DLD1 (cell line): ENCODE measurements around the gene RBM33.
"Not testable (repeated sequence)": the region's sequence is repeated elsewhere in the genome, so short reads cannot be mapped to it uniquely, and the experiment has no call there.

Experiments used
- in situ Hi-C: cut with HindIII; loops from 2 replicates; pipeline ENCODE4 v1.10.0; 2017; ENCODE audit warnings: low sequenced_read_pairs

The RBM33 gene

GRCh38 chr7:155644178-155644970 lies at the start of gene RBM33:
TSS of gene RBM33 (plus strand) at chr7:155644661. CDS start at chr7:155644877, 216 bp downstream.
- in situ Hi-C loops = no loop called here

GRCh38 chr7:155594961-155595366 lies 49.5 kb upstream of the RBM33 start:
- in situ Hi-C loops = no loop called here

- in situ Hi-C loops = no loop called here
Measured at GRCh38 chr7:155597753-155598140, 46.7 kb upstream of the RBM33 start.

- in situ Hi-C loops = no loop called here
Measured at GRCh38 chr7:155598810-155599210, 45.7 kb upstream of the RBM33 start.

- in situ Hi-C loops = loop anchor here (10.0 kb wide), 1 partner anchor 113 kb away; no protein-coding TSS in a partner anchor
Measured at GRCh38 chr7:155602156-155602555, 42.3 kb upstream of the RBM33 start.

- in situ Hi-C loops = loop anchor here (10.0 kb wide), 1 partner anchor 112 kb away; no protein-coding TSS in a partner anchor
Measured at GRCh38 chr7:155602750-155603149, 41.7 kb upstream of the RBM33 start.

GRCh38 chr7:155603205-155603857 lies 41.1 kb upstream of the RBM33 start:
- in situ Hi-C loops = loop anchor here (10.0 kb wide), 1 partner anchor 111 kb away; no protein-coding TSS in a partner anchor

GRCh38 chr7:155603858-155604503 lies 40.5 kb upstream of the RBM33 start:
- in situ Hi-C loops = loop anchor here (10.0 kb wide), 1 partner anchor 111 kb away; no protein-coding TSS in a partner anchor

- in situ Hi-C loops = loop anchor here (10.0 kb wide), 1 partner anchor 110 kb away; no protein-coding TSS in a partner anchor
Measured at GRCh38 chr7:155604504-155604997, 39.9 kb upstream of the RBM33 start.

- in situ Hi-C loops = loop anchor here (10.0 kb wide), 1 partner anchor 106 kb away; no protein-coding TSS in a partner anchor
Measured at GRCh38 chr7:155609185-155609584, 35.3 kb upstream of the RBM33 start.

GRCh38 chr7:155610633-155611193 lies 33.7 kb upstream of the RBM33 start:
- in situ Hi-C loops = no loop called here

GRCh38 chr7:155611808-155612447 lies 32.5 kb upstream of the RBM33 start:
- in situ Hi-C loops = no loop called here

GRCh38 chr7:155612658-155613057 lies 31.8 kb upstream of the RBM33 start:
- in situ Hi-C loops = no loop called here

GRCh38 chr7:155615085-155615484 lies 29.4 kb upstream of the RBM33 start:
- in situ Hi-C loops = not testable (repeated sequence)

GRCh38 chr7:155618708-155619633 lies 25.5 kb upstream of the RBM33 start:
- in situ Hi-C loops = no loop called here

- in situ Hi-C loops = no loop called here
Measured at GRCh38 chr7:155619634-155620271, 24.7 kb upstream of the RBM33 start.

GRCh38 chr7:155620497-155620896 lies 24.0 kb upstream of the RBM33 start:
- in situ Hi-C loops = no loop called here

GRCh38 chr7:155621418-155621980 lies 23.0 kb upstream of the RBM33 start:
- in situ Hi-C loops = no loop called here
